Measurements from ENCODE around the gene NRSN2. TPM values are rescaled to one million over a fixed set of nuclear protein-coding genes. Genes with fewer than 3 reads are reported as not detected.

Gene NRSN2
- total and polyA plus RNA-seq, 2 of the 4 experiments (the other 2 are of a cell fraction): 9.9 to 101 TPM

- peak overlapping the region; percentile 88 for H2BK5ac ChIP-seq (ENCODE audit: low read depth, low read length, poor library complexity, severe bottlenecking)
- peak overlapping the region; percentile 98; the same call in 2 of the 3 replicates for H2BK15ac ChIP-seq (ENCODE audit: low read depth, low read length)
- H4K20me1 ChIP-seq (ENCODE audit: insufficient read depth, low read length): no peaks in the 10 kb centered on the region
- H3K4ac ChIP-seq (ENCODE audit: low read depth, low read length): peak overlapping the region; percentile 100
- no peaks in the 10 kb centered on the region for H3K36me3 ChIP-seq (ENCODE audit: control insufficient read depth, insufficient read depth, low read length)
- intact Hi-C loops (cut with micrococcal nuclease): no loop called here
- ChIA-PET POLR2A (ENCODE audit: unreplicated experiment) (no interaction called here), CTCF (no interaction called here)
- H3K9me1 ChIP-seq (ENCODE audit: insufficient read depth, low read length): peaks cover 20% of the 10 kb centered on the region
- peak overlapping the region; percentile 99 for H3K23ac ChIP-seq (ENCODE audit: low read depth, low read length)
- H3K27me3 ChIP-seq (ENCODE audit: control insufficient read depth, insufficient read depth, low read length): no peaks in the 10 kb centered on the region
- dilution Hi-C loops (cut with HindIII; ENCODE audit: low sequenced_read_pairs, unreplicated experiment): no loop called here
- H2BK120ac ChIP-seq (ENCODE audit: low read depth, low read length): peak overlapping the region; percentile 99
- ATAC-seq (ENCODE audit: low read depth): peak; percentile 80
- peak overlapping the region; percentile 100 for H2AK5ac ChIP-seq (ENCODE audit: low read depth, low read length)
- in situ Hi-C loops (cut with MboI; ENCODE audit: low sequenced_read_pairs): no loop called here
- no peak overlapping the region for H3K4me3 ChIP-seq (ENCODE audit: insufficient read depth, low read depth, low read length)
- peak overlapping the region; percentile 84 to 97 for H4K8ac ChIP-seq (ENCODE audit: low read depth in 2 of 2, low read length in 2 of 2)
- H2BK20ac ChIP-seq (ENCODE audit: low read depth, low read length): peak overlapping the region; percentile 100
- H3K56ac ChIP-seq (ENCODE audit: extremely low read depth, insufficient read depth, low read length): peak overlapping the region; percentile 71
- peak overlapping the region; percentile 97 for H4K5ac ChIP-seq (ENCODE audit: low read depth, low read length)
- WGBS, 2 experiments (ENCODE audit: extremely low coverage in 2 of 2, insufficient read length in 1 of 2): 100% methylated on average over 4 of the region's 10 CpGs; no CpG with 5 or more reads in 1 of the 2 experiments
- DNase-seq: peak; percentile 88
- peak overlapping the region; percentile 99 for H4K91ac ChIP-seq (ENCODE audit: insufficient read depth, low read depth, low read length)
- no TSS peak for BruUV-seq (replicated peaks)
- peak overlapping the region; percentile 99 for H3K14ac ChIP-seq (replicated peaks; ENCODE audit: low read depth, low read length)
- H3K18ac ChIP-seq (ENCODE audit: low read depth, low read length): peak overlapping the region; percentile 95
- no peaks in the 10 kb centered on the region for H3K9me3 ChIP-seq (ENCODE audit: control insufficient read depth, insufficient read depth, low read length)
- peak overlapping the region; percentile 87 for H2AFZ ChIP-seq (replicated peaks; ENCODE audit: low read length, poor library complexity)
- H3K79me1 ChIP-seq (ENCODE audit: low read depth in 1 of 2, low read length in 2 of 2): peaks cover 0 to 4% of the 10 kb centered on the region in 2 experiments; a peak in 1 of 4 replicates
- H2AK9ac ChIP-seq (replicated peaks; ENCODE audit: low read depth, low read length, poor library complexity): peak overlapping the region; percentile 97
- H3K4me2 ChIP-seq (ENCODE audit: low read depth, low read length): 0 out of 2 replicates have a peak overlapping the region, but pooled peaks have one; percentile 1
- peak overlapping the region; percentile 97 for H3K27ac ChIP-seq (ENCODE audit: insufficient read depth, low read length)
- peaks cover 21% of the 10 kb centered on the region for H3K4me1 ChIP-seq (ENCODE audit: control insufficient read depth, insufficient read depth, low read length)
- peak overlapping the region; percentile 31 for H3K9ac ChIP-seq (ENCODE audit: low read depth, low read length)
- TF ChIP-seq FOS (IDR thresholded peaks at IDR 0.05; ENCODE audit: low read depth, low read length) (no peak), MAZ (IDR thresholded peaks at IDR 0.05; ENCODE audit: borderline replicate concordance, low read depth, low read length) (peak; percentile 64; the same call in 1 of the 2 replicates), CTCF (conservative IDR thresholded peaks at IDR 0.05; ENCODE audit: low read depth, low read length) (no peak), CEBPB (IDR thresholded peaks at IDR 0.05; ENCODE audit: low read depth, low read length) (peak; percentile 99), RFX5 (IDR thresholded peaks at IDR 0.05; ENCODE audit: low read depth, low read length) (no peak), MAFK (IDR thresholded peaks at IDR 0.05; ENCODE audit: low read depth, low read length) (no peak), RAD21 (IDR thresholded peaks at IDR 0.05; ENCODE audit: low read length) (no peak), RCOR1 (IDR thresholded peaks at IDR 0.05; ENCODE audit: insufficient replicate concordance, low read length) (no peak), MXI1 (IDR thresholded peaks at IDR 0.05; ENCODE audit: borderline replicate concordance, low read depth, low read length) (no peak), BHLHE40 (IDR thresholded peaks at IDR 0.05; ENCODE audit: low read depth, low read length) (no peak), POLR2A (IDR thresholded peaks at IDR 0.05; ENCODE audit: low read depth, low read length) (no peak), NFE2L2 (IDR thresholded peaks at IDR 0.05; ENCODE audit: low read depth, low read length) (no peak), CHD1 (IDR thresholded peaks at IDR 0.05; ENCODE audit: low read depth, low read length) (no peak), USF2 (IDR thresholded peaks at IDR 0.05; ENCODE audit: low read depth, low read length) (peak; percentile 44; the same call in 1 of the 2 replicates), SMC3 (IDR thresholded peaks at IDR 0.05; ENCODE audit: low read depth, low read length) (no peak)
Measured at GRCh38 chr20:371755-372542, 25.0 kb downstream of the NRSN2 start.

Measured in IMR-90 (cell line).